ENCODE results near the gene UBD.

The UBD gene

DNA sequence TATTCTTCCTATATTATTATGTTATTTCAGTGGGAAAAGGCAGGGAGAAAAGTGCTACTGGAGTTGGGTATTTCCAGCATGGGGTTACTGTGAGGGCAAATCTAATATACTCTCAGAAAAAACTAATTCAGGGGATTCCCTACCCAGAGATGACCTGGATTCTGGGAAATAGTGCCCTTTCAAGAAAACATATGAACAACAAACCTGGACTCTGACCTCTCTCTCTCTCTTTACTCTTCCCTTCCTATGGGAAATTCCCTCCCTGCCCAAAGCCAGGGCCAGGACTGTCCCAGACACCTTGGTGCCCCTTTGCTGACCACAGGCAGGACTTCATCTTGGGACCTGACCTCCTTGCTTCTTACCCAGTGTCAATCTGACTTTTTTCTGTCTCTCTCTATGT is 1.6 kb upstream of the UBD start:
- no peak for DNase-seq

DNA sequence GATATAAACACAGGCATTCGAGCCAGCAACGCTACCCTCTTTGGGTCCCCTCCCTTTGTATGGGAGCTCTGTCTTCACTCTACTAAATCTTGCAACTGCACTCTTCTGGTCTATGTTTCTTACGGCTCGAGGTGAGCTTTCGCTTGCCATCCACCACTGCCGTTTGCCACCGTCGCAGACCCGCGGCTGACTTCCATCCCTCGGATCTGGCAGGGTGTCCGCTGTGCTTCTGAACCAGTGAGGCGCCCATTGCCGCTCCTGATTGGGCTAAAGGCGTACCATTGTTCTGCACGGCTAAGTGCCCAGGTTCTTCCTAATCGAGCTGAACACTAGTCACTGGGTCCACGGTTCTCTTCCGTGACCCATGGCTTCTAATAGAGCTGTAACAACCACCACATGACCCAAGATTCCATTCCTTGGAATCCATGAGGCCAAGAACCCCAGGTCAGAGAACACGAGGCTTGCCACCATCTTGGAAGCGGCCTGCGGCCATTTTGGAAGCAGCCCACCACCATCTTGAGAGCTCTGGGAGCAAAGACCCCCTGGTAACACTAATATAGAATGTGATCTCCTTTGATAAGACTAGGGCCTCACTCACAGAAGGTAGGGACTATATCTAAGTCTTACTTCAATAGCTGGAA is 973 bp downstream of the UBD start:
- no peak for DNase-seq

DNA sequence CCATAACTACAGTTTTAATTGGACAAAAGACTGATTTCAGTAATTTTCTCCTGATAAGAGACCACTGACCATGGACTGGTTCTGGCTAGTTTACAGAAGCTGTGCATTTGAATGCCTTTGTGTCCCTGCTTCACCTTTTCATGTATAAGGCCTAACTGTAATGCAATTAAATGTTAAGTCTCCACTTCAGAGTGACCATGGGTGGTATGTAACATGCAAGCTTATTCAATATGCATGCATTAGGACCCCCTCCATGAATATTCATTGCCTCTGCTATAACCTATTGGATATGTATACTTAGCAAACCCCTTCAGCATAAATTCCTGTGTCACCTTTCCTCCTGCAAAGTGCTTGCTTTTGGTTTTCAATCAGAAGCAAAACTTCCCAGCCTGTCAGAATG is 2.2 kb downstream of the UBD start:
- DNase-seq: no peak

DNA sequence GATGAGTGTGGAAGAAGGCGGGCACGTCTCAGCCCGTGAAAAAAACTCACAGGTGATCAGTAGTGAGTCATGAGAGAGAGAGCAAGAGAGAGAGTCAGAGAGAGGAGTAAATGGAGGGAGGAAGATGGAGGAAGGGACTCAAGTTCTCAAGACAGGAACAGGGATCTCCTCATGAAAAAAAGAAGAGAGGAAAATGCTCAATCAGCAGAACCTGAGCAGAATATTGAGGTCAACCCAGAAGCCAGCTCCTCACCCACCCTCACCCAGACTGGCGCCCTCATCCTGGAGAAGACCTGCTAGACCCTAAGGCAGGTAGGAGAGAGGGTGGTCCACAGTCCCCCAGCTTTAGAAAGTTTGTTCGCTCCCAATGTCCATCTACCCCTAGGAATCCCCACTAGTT is 4.8 kb downstream of the UBD start:
- no peak for DNase-seq

- no peak for DNase-seq
Measured at GRCh38 chr6:29553268-29554057, 6.1 kb downstream of the UBD start.

- no peak for DNase-seq
Measured at GRCh38 chr6:29552512-29553051, 7.0 kb downstream of the UBD start.

GRCh38 chr6:29547573-29547972 is 12.0 kb downstream of the UBD start:
- no peak for DNase-seq

GRCh38 chr6:29537714-29538403 is 21.7 kb downstream of the UBD start:
- no peak for DNase-seq

- no peak for DNase-seq
Measured at GRCh38 chr6:29532320-29532951, 27.1 kb downstream of the UBD start.

DNA sequence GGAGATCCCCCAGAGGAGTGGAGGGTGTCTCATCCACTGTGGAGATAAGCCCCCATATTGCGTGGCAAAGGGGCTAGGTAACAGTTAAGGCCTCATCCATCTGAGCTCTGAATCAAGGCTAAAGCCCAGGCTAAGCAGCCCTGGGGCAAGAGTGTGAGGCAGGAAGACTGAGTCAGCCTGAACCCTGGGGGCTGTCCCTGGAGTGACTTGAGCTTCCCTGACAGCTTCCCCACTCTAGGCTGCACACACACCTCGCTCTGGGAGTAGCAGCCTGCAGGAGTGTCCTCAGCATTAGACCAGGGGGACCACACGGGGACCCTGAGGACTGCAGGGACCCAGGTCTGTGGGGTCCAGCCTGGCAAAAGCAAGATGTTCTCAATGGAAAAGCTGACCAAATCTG is 27.9 kb downstream of the UBD start:
- DNase-seq: no peak

DNA sequence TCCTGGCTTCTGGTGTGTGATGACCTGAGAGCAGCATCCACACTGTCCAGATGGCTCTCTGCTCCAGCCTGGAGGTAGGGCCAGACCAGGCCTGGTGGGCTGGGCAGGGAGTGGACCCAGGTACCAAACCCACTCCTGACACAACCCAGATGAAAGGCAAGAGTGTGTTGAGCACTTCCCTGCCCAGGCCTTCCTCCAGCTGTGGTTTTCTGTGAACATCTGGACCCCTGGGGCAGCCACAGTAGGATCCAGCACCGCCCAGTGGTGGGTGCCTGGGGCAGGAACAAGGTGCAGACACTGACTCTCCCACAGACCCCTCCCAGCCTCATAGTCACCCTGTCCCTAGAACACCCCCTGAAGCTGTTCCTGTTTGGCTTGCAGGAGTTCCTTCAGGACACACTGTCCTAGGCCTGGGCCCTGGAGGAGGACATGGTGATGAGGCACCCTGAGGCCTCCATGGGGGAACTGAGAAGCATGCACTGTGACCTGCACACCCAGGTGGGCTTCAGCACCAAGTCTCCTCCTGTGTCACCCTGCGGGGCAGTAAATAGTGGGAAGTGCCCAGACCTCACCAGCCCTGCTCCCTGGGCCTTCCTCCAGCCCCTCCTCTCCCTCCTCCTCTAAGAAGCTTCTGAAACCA is 28.7 kb downstream of the UBD start:
- DNase-seq: no peak

- DNase-seq: no peak
Measured at GRCh38 chr6:29529956-29530355, 29.6 kb downstream of the UBD start.

- no peak for DNase-seq
Measured at GRCh38 chr6:29528988-29529560, 30.5 kb downstream of the UBD start.

GRCh38 chr6:29528300-29528931 is 31.1 kb downstream of the UBD start:
- DNase-seq: no peak

DNA sequence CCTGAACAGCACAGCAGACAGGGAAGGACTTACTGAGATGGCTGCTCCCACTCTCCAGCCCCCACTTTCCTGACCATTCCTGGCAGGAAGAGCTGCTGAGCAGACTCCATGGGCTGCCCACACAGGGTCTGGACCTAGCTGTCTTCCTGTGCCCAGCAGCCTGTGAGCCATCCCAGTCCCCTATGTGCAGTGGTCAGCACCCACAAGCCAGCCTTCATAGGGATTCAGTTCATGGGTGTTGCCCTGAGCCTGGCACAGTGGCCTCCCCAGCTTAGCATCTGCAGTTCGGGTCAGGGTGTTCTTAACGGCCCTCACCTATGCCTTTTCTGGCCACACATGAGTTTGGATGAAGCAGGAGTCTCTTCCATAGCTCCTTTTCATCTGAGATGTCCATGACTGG is 32.0 kb downstream of the UBD start:
- no peak for DNase-seq

DNA sequence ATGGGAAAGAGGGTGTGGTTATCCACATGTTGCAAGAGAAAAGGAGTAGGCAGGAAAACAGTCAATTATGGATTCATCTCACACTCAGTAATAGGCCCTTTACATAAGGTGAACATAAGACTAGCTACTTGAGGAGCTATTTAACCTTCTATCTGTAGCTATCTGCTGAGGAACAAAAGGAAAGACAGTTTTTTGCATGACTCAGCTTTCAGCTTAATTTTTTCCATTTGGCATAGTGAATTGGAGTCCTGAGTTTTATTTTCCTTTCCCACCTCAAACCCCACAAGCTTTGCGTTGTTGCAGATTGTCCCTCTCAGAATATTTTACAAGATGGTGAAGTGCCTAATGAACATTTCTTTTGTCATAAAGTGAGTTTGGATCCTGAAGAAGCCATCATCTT is 32.4 kb downstream of the UBD start:
- DNase-seq: no peak

- no peak for DNase-seq
Measured at GRCh38 chr6:29525311-29525639, 34.3 kb downstream of the UBD start.

DNA sequence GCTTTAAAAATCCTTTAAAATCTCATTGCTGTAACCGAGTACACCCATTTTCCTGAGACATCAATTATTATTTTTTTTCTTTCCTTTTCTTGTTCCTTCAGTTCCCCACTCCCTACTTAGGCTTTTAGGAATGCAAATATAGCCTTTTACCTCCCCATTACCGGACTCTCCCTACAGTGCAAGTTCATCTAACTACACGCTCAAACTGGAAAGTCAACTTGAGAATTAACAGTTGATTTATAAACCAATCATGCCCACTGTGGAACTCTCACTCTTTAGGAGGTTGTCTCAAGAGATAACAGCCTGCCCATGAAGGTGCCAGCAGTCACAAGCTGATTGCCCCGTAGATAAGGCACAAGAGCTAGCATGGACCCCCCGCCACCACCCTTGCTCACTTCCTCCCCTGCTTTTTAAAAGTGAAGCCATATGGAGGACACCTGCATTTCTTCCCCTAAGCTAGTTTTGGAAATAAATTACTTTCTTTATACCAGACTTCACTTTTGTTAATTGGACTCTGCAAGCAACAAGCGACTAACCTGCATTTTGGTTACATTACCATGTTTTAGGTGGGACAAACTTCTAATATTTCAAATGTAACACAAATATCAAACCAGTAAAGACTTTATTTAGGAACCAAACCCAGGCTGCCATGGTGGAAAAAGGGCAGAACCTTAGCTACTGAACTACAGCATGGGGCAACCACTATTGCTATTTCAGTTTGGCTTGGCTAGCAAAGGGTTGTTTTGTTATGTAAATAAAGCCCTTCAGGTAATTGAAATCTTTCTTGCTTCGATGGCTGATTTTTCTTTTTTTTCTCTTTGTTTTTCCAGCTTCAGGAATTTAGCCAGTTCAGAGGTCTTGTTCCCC is 34.9 kb downstream of the UBD start:
- DNase-seq: no peak

DNA sequence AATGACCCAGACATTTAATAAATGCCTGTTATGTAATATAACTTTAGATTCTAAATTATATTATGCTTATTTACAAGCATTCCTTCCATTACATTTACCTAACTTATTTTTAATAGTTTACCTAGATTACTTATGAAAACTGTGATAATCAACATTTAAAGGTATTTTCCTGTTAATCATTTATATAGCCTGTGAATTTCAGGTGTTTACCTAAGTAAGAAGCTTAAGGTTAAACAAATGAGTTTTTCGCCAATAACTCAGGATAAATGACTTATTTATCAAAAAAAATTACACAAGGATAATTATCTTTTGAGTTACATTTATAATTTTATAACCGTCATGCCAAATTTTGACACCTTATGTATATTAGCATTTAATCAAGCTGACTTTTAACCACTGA is 35.5 kb downstream of the UBD start:
- no peak for DNase-seq

DNA sequence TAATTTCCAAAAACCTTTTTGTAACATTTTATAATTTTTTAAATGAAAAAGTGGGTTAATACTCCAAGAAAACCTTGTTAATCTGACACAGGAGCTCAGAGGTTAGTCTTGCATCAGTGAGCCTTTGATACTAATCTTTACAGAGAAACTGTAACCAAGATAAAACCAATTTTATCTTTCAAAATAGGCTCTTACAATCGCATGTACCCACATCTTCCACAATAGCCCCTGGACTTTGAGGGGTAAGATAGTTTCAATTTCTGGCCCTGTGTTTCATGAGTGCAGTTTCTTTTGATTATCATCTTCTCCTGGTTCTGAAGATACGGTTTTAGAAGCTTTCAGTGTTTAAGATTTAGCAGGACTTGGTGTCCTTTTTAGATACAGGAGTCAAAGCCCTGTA is 37.3 kb downstream of the UBD start:
- no peak for DNase-seq

GRCh38 chr6:29521006-29521680 is 38.4 kb downstream of the UBD start:
- DNase-seq: no peak

Data from NCI-H2171 treated with DMSO at 0.1 percent for 48 hours (cell line).